Loucy (cell line): ENCODE results near the gene SLC1A4.

Experiments
- H2AFZ ChIP-seq: fragments of 200-600 bp; sonication (generic); 2 replicates; pipeline ENCODE4 v1.6.0; 2016; ENCODE audit warnings: antibody characterized with exemption, mild to moderate bottlenecking, low read length, moderate library complexity
- H3F3A ChIP-seq: fragments of 200-600 bp; 2 replicates; pipeline ENCODE4 v1.6.0; 2016; ENCODE audit warnings: antibody characterized with exemption, low read depth, mild to moderate bottlenecking
- H3K27me3 ChIP-seq: fragments of 200-600 bp; sonication (generic); 2 replicates; pipeline ENCODE4 v1.6.1; 2014; ENCODE audit warnings: low read length, mild to moderate bottlenecking; ENCODE audit not compliant: insufficient read depth, poor library complexity, severe bottlenecking
- H3K36me3 ChIP-seq: fragments of 200-600 bp; sonication (generic); 2 replicates; pipeline ENCODE4 v1.6.1; 2016; ENCODE audit warnings: low read length; ENCODE audit not compliant: insufficient read depth
- H3K4me1 ChIP-seq: fragments of 200-600 bp; sonication (generic); 2 replicates; pipeline ENCODE4 v1.5.1; 2014; ENCODE audit warnings: low read length, mild to moderate bottlenecking; ENCODE audit not compliant: insufficient read depth, poor library complexity, severe bottlenecking
- H3K4me2 ChIP-seq: fragments of 200-600 bp; sonication (generic); 2 replicates; pipeline ENCODE4 v1.6.0; 2014; ENCODE audit warnings: antibody characterized with exemption, low read length, low read depth, mild to moderate bottlenecking; ENCODE audit not compliant: poor library complexity, severe bottlenecking
- H3K4me3 ChIP-seq: fragments of 200-600 bp; sonication (generic); 2 replicates; pipeline ENCODE4 v1.5.1; 2014; ENCODE audit warnings: low read length, mild to moderate bottlenecking, mixed read lengths; ENCODE audit not compliant: poor library complexity, severe bottlenecking
- H3K79me2 ChIP-seq: fragments of 200-600 bp; sonication (generic); 2 replicates; pipeline ENCODE4 v1.6.1; 2014; ENCODE audit warnings: low read length; ENCODE audit not compliant: insufficient read depth
- H3K9ac ChIP-seq: fragments of 200-600 bp; sonication (generic); 2 replicates; pipeline ENCODE4 v1.6.0; 2014; ENCODE audit warnings: mild to moderate bottlenecking, low read depth, low read length, moderate library complexity; ENCODE audit not compliant: poor library complexity, severe bottlenecking
- H3K9me2 ChIP-seq: fragments of 200-600 bp; sonication (generic); replicated peaks from 2 replicates; pipeline ENCODE4 v1.6.1; 2016; ENCODE audit warnings: low read depth, low read length, mixed read lengths
- H3K9me3 ChIP-seq: fragments of 200-600 bp; sonication (generic); 2 replicates; pipeline ENCODE4 v1.6.1; 2014; ENCODE audit warnings: mild to moderate bottlenecking, antibody characterized with exemption, low read length, low read depth; ENCODE audit not compliant: insufficient read depth
- H4K20me1 ChIP-seq: fragments of 200-600 bp; sonication (generic); 2 replicates; pipeline ENCODE4 v1.6.0; 2014; ENCODE audit warnings: antibody characterized with exemption, low read length, mild to moderate bottlenecking; ENCODE audit not compliant: insufficient read depth, poor library complexity, severe bottlenecking
- CTCF ChIP-seq: fragments of 200-600 bp; sonication (generic); conservative IDR thresholded peaks from 2 replicates; pipeline ENCODE4 v1.5.1; 2014; ENCODE audit warnings: mild to moderate bottlenecking, antibody characterized with exemption, low read length
- EZH2phosphoT487 ChIP-seq: fragments of 200-600 bp; IDR thresholded peaks from 2 replicates; pipeline ENCODE4 v1.6.1; 2018; ENCODE audit warnings: antibody characterized with exemption, mild to moderate bottlenecking, moderate library complexity, borderline replicate concordance

Gene SLC1A4

GRCh38 chr2:64995041-64995440 is 5.8 kb downstream of the SLC1A4 start:
- Histone ChIP-seq H3K4me2 (peak overlapping the region; percentile 99), H3K9ac (no peak overlapping the region), H3K9me2 (no peaks in the 10 kb centered on the region), H3K79me2 (peaks cover 91% of the 10 kb centered on the region), H3K4me3 (peak overlapping the region; percentile 64), H3K4me1 (peaks cover 75% of the 10 kb centered on the region), H3K9me3 (no peaks in the 10 kb centered on the region), H4K20me1 (peaks cover 45% of the 10 kb centered on the region), H3K27me3 (no peaks in the 10 kb centered on the region), H3F3A (no peaks in the 10 kb centered on the region), H2AFZ (no peak overlapping the region), H3K36me3 (peaks cover under 1% of the 10 kb centered on the region; the same call in 1 of the 2 replicates)
- TF ChIP-seq CTCF (no peak), EZH2phosphoT487 (no peak)

GRCh38 chr2:64996871-64997307 is 7.7 kb downstream of the SLC1A4 start:
- Histone ChIP-seq H3K79me2 (peaks cover 73% of the 10 kb centered on the region), H4K20me1 (peaks cover 32% of the 10 kb centered on the region), H3F3A (no peaks in the 10 kb centered on the region), H3K9me2 (no peaks in the 10 kb centered on the region), H2AFZ (no peak overlapping the region), H3K4me2 (peak overlapping the region; percentile 99), H3K9me3 (no peaks in the 10 kb centered on the region), H3K9ac (no peak overlapping the region), H3K4me1 (peaks cover 61% of the 10 kb centered on the region), H3K27me3 (no peaks in the 10 kb centered on the region), H3K4me3 (no peak overlapping the region), H3K36me3 (peaks cover 4% of the 10 kb centered on the region; the same call in 1 of the 2 replicates)
- no peak for TF ChIP-seq EZH2phosphoT487
- TF ChIP-seq CTCF: peak; percentile 26

GRCh38 chr2:64998658-64999061 is 9.5 kb downstream of the SLC1A4 start:
- Histone ChIP-seq H3K4me2 (peak overlapping the region; percentile 21), H3K9me3 (no peaks in the 10 kb centered on the region), H2AFZ (no peak overlapping the region), H4K20me1 (peaks cover 16% of the 10 kb centered on the region), H3K9ac (no peak overlapping the region), H3K27me3 (no peaks in the 10 kb centered on the region), H3K4me1 (peaks cover 44% of the 10 kb centered on the region), H3F3A (no peaks in the 10 kb centered on the region), H3K79me2 (peaks cover 55% of the 10 kb centered on the region), H3K36me3 (peaks cover 10% of the 10 kb centered on the region; the same call in 1 of the 2 replicates), H3K4me3 (no peak overlapping the region), H3K9me2 (no peaks in the 10 kb centered on the region)
- TF ChIP-seq EZH2phosphoT487: no peak
- TF ChIP-seq CTCF: no peak
